Bronchial smooth muscle cell (primary cell): ENCODE data around the gene MID2. TPM values are rescaled to one million over a fixed set of nuclear protein-coding genes. Genes with fewer than 3 reads are reported as not detected.

Source experiments
- total RNA-seq: library from RNA; depleted of rRNA; stranded (reverse); fragments of >200 nt; gene quantifications from 2 replicates; pipeline ENCODE4 v1.2.1, GENCODE V29; 2014

MID2 gene
- 2.5 and 4.1 TPM in 2 replicates for total RNA-seq

GRCh38 chrX:107825698-107826237, at the start of gene MID2:
Gene MID2, plus strand, starts transcription at chrX:107825866. Its CDS starts 561 bp downstream, at chrX:107826427.

GRCh38 chrX:107777536-107777832, 48.2 kb upstream of the MID2 start, which contains the start of gene NCBP2L:
Gene NCBP2L, plus strand, starts transcription at chrX:107777733. Its CDS starts 16,488 bp downstream, at chrX:107794221.

Other genes starting within 250 kb of the MID2 start
- 25.2 and 40.7 TPM in 2 replicates for gene PRPS1, start 197.4 kb upstream of the MID2 start, total RNA-seq
- gene TSC22D3, start 50.1 kb upstream of the MID2 start, total RNA-seq, result 18.8 and 33.0 TPM in 2 replicates
- gene NCBP2L, start 48.1 kb upstream of the MID2 start, total RNA-seq, result not detected in 2 replicates
- not detected in 2 replicates for gene TEX13B, start 156.5 kb downstream of the MID2 start, total RNA-seq
- gene VSIG1, start 219.2 kb downstream of the MID2 start, total RNA-seq, result under 0.01 TPM in 1 of 2 replicates, not detected in the other